Ishikawa (cell line): Measurements from ENCODE around the gene C6orf141.

Experiments
- CREB1 ChIP-seq: IDR thresholded peaks from 2 replicates; pipeline ENCODE4 v1.6.1; 2012; ENCODE audit warnings: low read depth
- EP300 ChIP-seq: IDR thresholded peaks from 2 replicates; pipeline ENCODE4 v1.6.1; 2012; ENCODE audit warnings: borderline replicate concordance
- RAD21 ChIP-seq: IDR thresholded peaks from 2 replicates; pipeline ENCODE4 v1.6.1; 2012; ENCODE audit warnings: low read depth
- TAF1 ChIP-seq: IDR thresholded peaks from 2 replicates; pipeline ENCODE4 v1.6.1; 2012; ENCODE audit warnings: low read depth, mild to moderate bottlenecking
- USF1 ChIP-seq: IDR thresholded peaks from 2 replicates; pipeline ENCODE4 v1.6.1; 2012
- YY1 ChIP-seq: IDR thresholded peaks from 2 replicates; pipeline ENCODE4 v1.6.1; 2012; ENCODE audit warnings: low read depth

GRCh38 chr6:49548613-49549304 lies 1.7 kb upstream of the C6orf141 start:
- TF ChIP-seq CREB1 (no peak), EP300 (no peak), USF1 (no peak), RAD21 (no peak), TAF1 (no peak), YY1 (no peak)
